ENCODE data around the gene C11orf98.

DNA sequence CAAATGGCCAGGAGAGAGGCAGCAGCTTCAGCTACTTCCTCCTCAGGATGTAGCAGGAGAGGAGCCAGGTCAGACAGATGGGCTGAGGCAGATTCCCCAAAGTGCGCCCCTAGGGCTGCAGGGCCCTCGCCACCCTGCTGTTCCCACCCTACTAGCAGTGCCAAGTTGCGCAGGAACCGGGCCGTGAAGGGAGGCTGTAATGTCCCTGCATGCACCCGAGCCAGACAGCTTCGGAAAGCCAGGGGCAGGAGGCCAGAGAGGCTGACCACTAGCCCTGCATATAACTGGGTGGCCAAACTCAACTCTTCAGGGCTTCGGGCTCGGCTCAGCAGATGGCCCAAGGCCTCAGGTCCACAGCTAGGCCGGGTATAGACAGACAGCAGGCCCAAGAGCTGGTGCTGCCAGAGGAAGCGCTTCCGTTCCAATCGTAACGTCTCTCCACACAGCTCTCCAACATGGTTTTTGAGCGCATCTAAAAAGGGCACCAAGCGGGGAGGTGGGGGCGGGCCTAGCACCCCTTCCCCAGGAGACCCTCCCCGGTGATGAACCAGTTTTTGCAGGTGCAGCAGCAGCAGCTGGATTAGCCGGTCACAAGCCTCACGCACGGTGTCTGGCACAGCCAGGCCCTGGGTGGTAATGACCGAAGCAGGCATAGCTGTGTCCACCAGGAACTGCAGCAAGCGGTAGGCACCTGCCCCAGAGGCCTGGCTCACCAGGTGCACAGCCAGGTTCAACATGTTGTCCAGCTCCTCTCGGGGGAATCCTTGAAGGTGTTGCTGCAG lies 16.6 kb downstream of the C11orf98 start:
- TF ChIP-seq CTCF (IDR thresholded peaks at IDR 0.05) (no peak), POLR2A (IDR thresholded peaks at IDR 0.05) (no peak)
